Endothelial cell of hepatic sinusoid (primary cell): ENCODE results near the gene AP3D1.

Source experiments
- in situ Hi-C: cut with HindIII; loops from 2 replicates; pipeline ENCODE4 v1.10.0; 2017; ENCODE audit warnings: low sequenced_read_pairs

Gene AP3D1

DNA sequence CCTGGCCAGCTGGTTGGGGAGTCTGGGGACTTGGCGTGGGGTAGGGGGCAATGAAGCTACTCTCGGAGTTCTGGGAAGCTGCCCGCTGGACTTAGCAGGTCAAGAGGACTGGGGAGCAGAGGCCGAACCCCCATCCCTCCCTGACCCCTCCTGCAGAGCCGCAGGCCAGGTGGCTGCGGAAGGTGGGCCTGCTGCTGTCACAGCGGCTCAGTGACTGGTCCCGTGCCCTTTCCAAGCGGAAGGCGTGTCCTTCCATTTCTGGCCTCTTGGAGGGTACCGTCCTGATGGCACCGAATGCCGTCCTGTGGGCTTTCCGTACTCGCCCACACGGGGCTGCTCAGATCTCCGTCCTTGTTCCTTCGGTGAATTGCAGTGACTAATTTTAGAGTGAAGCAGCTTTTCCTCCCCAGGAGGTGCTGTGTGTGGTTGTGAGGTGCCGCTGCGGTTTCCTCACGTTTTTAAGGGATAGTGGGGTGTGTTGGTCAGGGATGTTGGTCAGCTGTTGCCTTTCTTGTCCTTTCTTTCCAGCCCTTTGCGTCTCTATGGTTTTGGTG lies 33.1 kb upstream of the AP3D1 start:
- in situ Hi-C loops, result no loop called here

DNA sequence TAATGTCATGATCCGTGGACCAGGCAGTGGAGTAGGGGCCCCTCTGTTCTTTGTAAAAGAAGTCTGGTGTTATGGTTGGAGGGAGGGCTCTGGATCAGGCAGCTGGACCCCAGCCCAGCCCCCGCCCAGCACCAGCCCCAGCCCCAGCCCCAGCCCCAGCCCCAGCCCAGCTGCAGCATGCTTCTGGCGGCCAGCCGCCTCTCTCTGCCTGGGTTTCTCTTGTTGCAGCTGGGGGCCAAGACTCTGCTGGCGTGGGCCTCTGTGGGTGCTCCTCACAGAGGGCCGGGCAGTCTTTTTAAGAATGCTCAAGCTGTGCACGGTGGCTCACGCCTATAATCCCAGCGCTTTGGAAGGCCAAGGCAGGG lies 30.2 kb upstream of the AP3D1 start:
- in situ Hi-C loops, result no loop called here

DNA sequence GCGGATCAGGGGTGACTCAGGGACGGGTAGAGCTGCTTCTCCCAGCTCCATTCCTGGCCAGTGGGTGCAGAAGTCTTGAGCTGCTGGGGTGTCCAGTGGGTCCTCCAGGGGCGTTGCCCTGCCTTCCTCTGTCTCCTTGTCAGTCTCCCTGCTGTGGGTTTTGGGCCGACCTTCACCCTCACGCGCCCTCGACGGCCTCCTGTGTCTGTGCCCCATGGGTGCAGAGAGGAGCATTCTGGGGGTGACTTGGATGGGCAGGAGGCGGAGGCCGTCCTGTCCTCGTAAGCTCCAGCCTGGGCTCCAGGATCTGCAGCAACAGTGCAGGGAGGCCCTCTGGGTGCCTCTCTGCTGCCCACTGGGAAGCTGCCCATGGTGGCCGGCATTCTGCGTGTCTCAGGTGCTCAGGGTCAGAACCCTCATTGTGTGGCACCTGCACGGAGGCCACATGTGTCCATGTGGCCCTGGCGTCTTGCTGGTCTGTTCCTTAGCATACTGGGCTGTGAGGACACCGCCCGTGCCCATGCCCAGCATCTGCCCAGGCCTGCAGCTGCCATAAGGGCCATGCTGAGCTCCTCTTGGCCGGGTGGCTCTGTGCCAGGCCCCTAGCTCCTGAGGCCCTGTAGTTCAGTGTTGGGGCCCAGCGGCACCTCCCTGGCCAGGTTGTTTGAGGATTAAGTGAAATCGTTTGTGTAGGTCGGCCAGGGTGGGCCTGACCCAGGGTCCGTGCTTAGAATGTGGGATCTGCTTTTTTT lies 29.7 kb upstream of the AP3D1 start:
- in situ Hi-C loops, result no loop called here

DNA sequence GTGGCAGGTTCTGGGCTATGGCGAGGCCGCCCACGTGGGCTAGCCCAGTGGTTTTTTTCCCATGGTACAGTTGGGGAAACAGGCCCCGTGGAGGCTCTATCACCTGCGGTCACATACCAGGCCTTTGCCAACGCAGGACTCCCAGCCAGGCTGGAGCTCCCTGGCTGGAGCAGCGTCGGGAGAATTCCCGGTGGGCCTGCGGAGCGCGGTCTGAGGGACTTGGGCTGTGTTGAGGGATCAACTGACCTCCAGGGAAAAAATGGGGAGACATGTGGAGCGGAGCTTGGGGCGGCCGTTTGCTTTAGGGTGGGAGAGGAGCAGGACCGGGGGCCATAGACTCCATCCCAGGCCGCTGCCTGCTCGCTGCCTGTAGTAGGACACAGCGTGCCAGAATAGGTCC lies 28.7 kb upstream of the AP3D1 start:
- in situ Hi-C loops, result no loop called here

DNA sequence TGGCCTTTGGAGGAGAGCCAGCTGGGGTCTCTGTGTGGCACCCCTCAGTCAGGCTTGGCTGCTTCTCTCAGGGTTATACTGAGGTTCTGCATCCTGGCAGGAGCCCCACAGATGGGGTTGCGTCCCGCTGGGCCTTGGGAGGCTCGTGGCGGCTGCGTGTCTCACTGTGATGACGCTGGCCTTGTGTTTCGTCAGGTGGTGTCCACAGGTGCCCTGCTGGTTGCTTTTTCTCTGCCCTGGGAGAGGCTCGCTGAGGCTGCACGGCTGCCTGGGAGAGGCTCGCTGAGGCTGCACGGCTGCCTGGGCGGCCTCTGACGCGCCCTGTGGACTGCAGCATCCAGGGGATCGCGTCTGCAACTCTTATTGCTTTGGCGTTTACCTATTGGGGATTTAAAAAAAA lies 27.7 kb upstream of the AP3D1 start:
- in situ Hi-C loops, result no loop called here

DNA sequence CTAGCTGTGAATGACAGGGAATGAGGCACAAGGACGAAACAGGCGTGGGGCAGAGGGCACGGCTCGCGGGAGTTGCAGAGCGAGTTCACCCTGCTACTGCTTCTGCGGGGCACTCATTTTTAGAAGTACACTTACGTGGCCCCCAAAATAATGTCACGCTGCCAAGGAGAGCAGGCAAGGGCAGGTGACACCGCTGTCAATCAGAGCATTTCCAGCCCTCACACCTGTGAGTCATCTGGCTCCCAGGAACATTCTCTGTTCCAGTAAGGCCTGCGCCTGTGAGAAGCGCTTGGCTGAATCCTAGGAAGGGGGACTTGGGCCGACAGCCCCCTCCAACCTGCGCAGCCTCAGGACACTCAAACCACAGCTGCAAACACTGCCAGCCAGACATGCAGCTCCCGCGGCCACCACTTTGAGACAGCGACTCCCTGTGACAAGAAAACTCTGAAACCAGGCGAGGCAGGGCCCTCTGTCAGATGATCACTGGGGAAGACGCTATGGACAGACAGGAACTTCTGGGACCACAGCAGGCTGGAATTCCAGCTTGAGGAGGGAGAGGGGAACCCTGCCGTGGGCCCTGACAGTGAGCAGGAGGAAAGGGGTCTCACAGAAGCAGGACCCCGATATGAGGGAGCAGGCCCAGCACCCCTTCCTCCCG lies 25.1 kb upstream of the AP3D1 start:
- in situ Hi-C loops, result no loop called here

DNA sequence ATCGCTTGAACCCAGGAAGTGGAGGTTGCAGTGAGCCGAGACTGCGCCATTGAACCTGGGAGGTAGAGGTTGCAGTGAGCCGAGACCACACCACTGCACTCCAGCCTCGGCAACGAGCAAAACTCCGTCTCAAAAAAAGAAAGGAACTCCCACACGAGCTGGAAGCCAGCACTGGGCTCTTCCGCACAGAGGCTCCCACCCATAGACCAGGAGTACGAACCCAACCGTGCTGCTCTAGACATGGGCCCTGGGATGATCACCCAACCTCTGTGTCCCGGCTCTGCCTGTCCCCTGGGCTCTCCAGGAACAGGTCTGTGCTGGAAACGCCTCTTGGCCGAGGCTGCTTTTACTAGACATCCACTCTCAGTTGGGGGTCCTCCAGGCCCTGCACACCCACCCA lies 24.4 kb upstream of the AP3D1 start:
- in situ Hi-C loops, result no loop called here

DNA sequence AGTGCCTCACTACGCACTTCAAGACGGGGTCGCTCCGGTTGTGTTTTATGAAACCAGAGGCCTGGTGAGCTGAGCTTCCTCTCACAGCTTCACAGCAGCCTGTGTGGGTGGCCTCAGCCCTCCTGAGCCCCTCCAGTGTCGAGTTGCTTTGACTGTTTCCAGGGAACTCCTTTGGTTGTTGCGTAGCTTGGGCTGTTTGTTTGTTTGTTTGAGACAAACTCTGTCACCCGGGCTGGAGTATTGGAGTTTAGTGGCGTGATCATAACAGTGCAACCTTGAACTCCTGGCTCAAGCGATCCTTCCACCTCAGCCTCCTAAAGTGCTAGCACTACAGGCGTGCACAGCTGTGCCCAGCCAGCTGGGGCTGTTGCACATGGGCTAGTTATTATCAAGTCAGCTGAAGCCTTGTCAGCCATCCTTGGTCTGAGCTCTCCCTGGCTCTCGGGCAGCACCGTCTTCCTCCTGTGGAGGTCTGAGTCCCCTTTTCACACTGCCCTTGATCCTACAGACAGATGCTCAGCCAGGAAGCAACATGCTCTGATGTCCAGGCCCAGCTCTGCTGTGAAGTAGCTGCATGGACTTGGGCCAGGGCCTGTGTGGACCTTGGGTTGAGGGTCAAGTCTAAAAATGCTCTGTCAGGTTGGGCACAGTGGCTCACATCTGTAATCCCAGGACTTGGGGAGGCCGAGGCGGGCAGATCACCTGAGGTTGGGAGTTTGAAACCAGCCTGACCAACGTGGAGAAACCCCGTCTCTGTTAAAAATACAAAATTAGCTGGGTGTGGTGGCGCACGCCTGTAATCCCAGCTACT lies 22.6 kb upstream of the AP3D1 start:
- in situ Hi-C loops, result loop anchor here (5.0 kb wide), 1 partner anchor 38 kb away; no protein-coding TSS in a partner anchor

DNA sequence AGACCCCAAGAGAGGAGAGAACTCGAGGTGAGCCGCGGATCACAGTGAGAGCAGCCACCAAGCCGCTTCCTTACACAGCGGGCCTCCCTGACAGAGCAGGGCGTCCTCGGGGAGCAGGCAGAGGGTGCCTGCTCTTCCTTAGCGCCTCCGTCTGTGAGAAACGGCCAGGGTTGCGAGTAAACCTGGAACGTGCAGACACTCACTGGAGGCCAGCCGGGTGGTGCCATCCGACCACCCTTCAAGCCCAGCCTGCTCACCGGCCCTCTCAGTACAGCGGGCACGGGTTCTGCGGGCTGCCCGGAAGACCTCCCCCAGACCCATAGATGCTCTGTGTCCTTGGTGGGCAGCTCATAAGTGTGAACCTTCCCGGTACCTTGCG lies 22.0 kb upstream of the AP3D1 start:
- in situ Hi-C loops, result loop anchor here (5.0 kb wide), 1 partner anchor 39 kb away; no protein-coding TSS in a partner anchor

DNA sequence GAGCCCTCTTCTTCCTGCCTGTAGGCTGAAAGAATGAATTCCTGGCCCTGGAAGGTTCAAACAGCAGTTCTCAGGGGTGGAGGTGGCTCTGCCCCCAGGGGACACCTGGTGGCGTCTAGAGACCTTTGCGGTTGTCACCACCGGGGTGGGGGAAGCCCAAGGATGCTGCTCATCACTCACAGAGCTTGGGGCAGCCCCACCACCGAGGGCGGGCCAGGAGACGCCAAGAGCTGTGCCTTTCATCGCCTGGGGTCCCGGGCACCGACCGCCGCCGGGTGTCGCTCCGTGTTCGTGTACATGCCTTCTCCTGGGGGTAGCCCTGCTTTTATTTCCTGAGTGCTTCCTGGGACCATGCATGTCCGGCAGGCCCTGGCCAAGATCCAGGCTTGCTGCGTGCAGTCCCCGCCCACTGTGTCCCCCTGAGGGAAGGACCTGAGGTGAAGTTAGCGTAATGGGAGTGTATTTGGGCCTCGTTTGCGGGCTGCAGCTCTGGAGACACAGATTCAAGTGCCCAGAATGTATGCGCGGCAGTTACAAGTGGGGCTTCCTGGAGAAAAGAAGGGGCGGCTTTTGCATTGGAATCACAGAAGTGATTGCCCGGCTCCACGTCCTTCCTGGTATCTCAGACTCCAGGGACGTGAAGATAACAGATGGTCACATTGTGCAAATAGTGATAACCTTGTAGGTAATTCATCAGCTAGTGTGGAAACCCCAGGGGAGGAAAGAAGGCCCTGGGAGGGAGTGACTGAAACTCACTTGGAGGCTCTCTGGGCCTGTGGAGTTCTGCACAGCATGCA lies 20.2 kb upstream of the AP3D1 start:
- in situ Hi-C loops, result loop anchor here (5.0 kb wide), 1 partner anchor 41 kb away; no protein-coding TSS in a partner anchor

DNA sequence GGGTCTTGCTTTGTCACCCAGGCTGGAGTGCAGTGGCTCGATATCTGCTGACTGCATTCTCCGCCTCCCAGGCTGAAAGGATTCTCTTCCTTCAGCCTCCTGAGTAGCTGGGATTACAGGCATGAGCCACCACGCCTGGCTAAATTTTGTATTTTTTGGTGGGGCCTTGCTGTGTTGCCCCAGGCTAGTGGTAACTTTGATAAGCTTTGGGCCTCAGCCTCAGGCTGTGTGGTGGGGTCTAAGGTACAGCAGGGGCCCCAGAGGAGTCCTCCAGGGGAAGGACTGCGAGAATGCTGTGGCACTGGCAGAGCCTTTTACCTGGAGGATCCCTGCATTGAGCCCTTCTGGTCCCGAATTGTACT lies 19.6 kb upstream of the AP3D1 start:
- in situ Hi-C loops, result loop anchor here (5.0 kb wide), 1 partner anchor 41 kb away; no protein-coding TSS in a partner anchor

DNA sequence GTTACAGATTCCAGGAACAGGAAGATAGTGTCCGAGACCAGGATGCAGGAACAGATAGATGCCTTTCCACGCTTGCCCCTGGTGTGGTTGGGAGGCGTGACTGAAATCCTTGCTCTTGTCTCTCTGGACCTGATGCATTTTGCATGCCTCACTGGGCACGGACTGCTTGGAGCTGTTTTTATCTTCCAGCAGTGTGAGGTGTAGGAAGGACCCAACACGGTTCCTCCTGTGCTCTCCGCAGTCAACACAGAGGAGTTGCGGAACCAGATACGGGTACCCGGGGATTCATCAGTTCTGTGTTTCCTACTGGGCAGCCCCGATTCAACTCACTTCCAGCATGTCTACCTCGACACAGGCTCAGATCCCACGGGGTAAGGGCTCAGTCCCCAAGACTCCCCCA lies 18.9 kb upstream of the AP3D1 start:
- in situ Hi-C loops, result loop anchor here (5.0 kb wide), 1 partner anchor 42 kb away; no protein-coding TSS in a partner anchor

DNA sequence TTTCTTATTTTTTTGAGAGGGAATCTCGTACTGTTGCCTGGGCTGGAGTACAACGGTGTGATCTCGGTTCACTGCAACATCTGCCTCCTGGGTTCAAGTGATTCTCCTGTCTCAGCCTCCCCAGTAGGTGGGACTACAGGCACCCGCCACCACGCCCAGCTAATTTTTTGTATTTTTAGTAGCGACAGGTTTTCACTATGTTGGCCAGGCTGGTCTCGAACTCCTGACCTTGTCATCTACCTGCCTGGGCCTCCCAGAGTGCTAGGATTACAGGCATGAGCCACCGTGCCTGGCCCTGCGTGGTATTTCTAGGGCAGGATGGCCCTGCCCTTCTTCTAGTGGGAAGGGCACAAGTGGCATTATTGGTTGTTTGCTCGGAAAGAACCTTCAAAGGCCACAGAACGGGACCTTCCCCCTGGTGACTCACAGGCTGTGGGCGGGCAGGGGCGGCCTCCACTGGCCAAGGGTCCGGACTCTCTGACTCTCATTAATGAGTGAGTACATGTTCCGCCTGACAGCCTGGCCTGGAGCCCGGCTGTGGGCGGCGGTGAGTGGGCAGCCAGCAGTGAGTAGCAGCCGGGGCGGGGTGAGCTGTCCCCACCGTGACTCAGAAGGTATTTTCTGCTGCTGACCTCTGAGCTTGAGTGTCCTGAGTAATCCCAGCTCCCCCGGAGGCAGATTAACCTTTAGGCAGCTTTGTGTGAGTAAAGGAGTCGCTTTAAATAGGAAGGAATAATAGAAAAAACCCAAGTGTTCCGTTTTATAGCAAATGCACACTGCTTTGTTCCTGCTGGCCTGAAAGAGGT lies 17.5 kb upstream of the AP3D1 start:
- in situ Hi-C loops, result no loop called here

DNA sequence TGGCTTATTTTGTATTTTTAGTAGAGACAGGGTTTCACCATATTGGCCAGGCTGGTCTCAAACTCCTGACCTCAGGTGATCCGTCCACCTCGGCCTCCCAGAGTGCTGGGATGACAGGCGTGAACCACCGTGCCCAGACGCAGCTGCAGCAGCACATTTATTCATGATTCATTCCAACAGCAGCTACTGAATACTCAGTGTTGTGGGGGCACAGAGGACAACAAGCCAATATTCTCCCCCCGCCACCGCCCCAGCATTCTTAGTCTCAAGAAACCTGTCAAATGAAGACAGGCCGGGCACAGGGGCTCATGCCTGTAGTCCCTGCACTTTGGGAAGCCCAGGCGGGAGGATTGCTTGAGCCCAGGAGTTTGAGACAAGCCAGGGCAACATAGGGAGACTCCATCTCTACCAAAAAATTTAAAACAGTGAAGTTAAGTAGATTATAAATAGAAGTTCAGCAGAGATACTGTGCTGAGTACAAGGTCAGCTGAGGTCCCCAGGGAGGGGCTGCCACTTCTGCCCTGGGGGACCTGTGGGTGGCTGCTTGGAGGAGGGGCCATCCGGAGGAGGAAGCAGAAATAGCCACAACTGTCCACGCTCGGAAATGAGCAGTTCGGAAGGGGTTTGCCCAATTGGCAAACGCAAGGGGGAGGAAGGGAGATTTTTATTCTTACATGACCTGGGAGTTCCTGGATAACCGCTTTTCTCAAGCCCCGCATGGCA lies 16.7 kb upstream of the AP3D1 start:
- in situ Hi-C loops, result no loop called here

DNA sequence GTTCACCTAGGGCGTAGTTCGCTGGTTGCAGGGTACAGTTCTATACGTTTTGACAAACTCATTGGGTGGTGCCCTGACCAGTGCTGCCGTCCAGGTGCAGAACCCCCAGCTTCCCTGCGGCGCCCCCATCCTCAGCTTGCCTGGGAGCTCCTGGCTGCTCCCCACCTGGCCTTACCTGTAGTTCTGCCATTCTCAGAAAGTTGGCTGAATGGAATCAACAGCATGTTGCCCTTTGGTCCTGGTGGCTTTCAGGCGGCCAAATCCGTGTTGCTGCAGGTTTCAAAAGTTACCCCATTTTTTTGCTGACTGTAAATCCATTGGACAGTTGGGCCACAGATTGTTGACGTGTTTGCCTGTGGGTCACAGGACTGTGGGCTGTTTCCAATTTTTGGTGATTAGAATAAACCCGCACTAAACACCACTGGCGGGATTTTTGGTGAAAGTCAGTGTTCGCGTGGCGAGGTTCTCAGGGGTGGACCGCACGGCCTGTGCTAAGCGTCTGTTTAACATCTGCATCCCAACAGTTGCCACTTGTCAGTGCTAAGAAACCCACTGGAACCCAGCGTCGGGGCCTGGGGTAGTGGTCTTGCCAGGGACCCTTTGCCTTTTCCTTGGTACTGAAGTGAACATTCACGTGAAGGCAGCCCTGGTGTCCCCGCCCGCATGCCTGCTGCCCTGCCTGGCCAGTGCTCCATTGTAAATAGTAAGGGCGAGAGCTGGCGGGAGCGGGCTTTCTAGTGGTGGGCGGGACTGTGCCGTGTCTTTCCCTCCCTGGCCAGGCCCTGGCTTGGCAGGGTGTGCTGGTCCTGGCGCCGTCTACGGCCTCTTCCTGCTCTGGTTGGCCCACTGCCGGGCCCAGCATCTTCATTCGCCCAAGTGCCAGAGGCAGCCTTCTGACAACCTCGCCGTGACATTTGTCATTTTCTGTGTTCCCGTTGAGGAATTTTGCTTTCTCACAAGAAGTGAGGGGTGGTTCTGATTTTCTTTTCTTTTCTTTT lies 15.7 kb upstream of the AP3D1 start:
- in situ Hi-C loops, result no loop called here

DNA sequence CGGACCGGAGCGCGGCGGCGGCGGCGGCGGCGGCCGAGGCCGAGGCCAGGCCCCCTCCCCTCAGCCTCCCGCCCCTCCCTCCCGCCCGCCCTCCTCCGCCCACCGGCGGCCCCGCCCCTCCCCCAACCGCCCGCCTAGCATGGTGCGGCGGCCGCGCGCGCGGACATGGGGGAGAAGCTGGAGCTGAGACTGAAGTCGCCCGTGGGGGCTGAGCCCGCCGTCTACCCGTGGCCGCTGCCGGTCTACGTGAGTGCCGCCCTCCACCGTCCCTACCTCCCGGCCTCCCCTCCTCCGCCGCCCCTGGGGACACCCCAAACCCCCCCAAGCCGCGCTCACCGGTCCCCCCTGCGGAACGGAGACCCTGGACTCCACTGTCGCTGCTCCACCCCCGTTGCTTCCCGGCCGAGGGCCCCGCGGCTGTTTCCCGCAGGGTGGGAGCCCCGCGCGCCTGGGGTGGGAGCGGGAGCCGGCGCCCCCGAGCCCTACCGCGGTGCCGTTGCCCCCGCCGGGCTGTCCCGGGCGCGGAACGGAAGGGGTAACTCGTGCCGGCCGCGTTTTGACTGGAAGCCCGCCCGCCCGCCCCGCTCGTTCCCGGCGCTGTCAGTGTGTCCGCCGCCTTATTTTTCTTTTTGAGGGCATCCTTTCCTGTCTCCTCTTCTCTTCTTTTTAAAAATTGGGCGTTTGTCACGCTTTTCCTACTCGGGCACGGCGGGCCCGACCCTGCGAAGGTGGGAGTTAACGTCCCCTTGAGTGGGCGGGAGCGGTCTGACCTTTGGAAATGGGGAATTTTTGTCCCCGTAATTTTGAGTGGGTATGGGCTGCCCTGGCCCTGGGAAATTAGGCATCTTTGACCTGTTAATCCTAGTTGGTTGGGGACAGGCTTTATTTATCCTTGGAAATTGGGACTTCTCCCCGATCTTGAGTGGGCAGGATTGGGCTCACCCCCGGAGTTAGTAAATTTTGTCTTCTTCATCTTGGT lies 12.9 kb upstream of the AP3D1 start:
- in situ Hi-C loops, result no loop called here

DNA sequence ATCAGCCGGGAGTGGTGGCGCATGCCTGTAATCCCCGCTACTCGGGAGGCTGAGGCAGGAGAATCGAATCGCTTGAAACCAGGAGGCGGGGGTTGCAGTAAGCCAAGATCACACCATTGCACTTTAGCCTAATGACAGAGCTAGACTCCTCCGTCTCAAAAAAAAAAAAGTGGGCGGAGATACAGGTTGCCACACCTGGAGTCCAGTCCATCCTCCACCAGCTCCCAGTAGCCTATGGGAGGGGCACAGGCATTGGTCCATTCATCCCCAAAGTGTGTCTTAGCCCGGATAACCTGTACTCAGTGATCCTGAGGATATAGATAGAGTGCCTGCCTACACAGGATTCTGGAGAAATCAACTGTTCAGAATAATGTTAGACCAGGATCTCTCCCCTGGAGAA lies 9.0 kb upstream of the AP3D1 start:
- in situ Hi-C loops, result no loop called here
